ENCODE data around the gene PBX3. TPM values are rescaled to one million over a fixed set of nuclear protein-coding genes. Genes with fewer than 3 reads are reported as not detected.

PBX3 gene
- total RNA-seq, 1 donor = 38.1 TPM

DNA sequence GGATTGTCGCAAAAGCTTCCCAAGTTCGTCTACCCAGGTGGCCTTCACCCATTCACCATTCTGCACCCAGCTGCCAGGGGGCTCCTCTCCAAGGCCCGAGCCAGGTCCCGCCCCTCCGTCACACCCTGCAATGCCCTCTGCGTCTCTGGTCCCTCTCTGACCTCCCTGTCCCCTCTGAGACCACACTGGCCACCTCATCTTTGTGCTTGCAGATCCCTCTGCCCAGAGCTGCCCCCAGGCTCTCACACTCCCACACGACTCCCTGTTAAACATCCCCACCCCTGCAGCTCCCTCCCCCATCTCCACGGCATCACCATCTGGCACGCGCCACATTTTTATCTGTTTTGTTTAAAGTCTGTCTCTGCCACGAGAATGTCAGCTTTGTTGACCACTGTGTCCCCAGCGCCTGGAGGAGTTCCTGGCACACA lies 243.6 kb downstream of the PBX3 start:
- no peaks in the 10 kb centered on the region for H3K9me3 ChIP-seq (ENCODE audit: low read depth, low read length)
- H3K4me3 ChIP-seq (ENCODE audit: low read length) = no peak overlapping the region
- no peaks in the 10 kb centered on the region for H3K27me3 ChIP-seq (ENCODE audit: insufficient read depth, low read length)
- no peaks in the 10 kb centered on the region for H3K4me1 ChIP-seq (ENCODE audit: insufficient read depth, low read length)

DNA sequence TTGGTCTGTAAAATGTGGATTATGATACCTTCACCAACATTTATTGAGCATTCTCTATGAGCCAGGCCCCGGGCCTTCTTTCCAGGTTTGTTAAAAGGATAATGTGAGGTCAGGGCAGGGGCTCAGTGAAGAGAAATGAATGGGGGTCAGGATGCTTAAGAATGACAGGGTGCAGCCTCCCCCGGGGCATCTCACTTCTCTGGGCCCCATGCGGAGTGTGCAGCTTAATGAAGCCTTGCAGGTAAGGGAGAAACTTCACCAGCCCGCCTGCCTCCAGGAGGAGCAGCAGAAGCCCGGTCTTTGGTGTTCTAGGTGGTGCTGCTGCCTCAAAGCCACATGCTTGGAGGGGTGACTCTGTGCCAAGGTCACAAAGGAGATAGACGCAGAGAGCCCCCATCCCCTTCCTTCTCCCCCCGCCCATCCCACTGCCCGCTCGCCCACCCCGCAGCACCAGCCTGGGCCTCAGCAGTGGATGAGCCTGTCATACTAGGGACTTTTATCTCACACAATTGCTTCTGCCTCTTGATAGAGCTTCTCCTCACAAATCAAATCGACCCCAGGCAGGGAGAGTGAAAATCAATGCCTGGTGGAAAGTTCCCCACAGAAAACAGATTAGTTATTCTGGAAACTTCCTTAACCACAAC lies 244.8 kb downstream of the PBX3 start:
- Histone ChIP-seq H3K4me1 (ENCODE audit: insufficient read depth, low read length) (no peaks in the 10 kb centered on the region), H3K9me3 (ENCODE audit: low read depth, low read length) (no peaks in the 10 kb centered on the region), H3K4me3 (ENCODE audit: low read length) (no peak overlapping the region), H3K27me3 (ENCODE audit: insufficient read depth, low read length) (no peaks in the 10 kb centered on the region)

DNA sequence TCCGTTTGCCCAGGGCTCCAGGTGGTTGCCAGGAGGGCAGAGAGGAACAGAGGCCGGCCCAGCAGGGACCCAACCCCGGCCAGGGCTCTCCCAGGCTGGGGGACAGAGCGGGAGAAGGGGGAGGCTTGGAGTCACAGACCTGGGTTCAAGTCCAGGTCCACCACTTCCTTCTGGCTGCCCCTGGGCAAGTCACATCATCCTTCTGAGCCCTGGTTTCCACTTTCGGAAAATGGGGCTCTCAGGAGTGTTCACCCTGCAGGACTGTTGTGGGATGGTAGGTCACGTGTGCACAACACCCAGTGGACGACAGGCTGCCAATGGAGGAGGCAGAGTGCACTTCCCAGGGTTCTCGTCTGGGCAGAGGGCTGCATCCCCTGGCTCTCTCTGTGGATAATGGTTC lies 245.4 kb downstream of the PBX3 start:
- Histone ChIP-seq H3K9me3 (ENCODE audit: low read depth, low read length) (no peaks in the 10 kb centered on the region), H3K4me1 (ENCODE audit: insufficient read depth, low read length) (no peaks in the 10 kb centered on the region), H3K4me3 (ENCODE audit: low read length) (no peak overlapping the region), H3K27me3 (ENCODE audit: insufficient read depth, low read length) (no peaks in the 10 kb centered on the region)

DNA sequence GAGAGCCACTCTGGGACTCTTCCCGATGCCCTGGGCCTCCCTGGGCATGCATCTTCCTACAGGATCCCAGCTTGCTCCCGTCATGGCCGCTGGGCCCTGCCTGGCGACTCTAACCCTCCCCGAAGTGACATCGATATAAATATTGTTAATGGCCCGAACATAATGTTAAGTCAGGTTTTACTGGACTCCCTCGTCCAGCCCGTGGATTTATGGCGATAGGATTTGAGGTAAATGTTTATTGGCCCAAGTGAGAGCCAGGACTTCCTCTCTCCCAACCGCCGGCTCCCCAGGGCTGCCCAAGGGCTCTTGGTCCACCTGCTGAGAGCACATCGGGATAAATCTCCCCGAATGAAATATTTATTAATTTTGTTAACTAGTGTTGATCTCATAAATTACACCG lies 246.3 kb downstream of the PBX3 start:
- H3K27me3 ChIP-seq (ENCODE audit: insufficient read depth, low read length) = no peaks in the 10 kb centered on the region
- H3K4me3 ChIP-seq (ENCODE audit: low read length) = no peak overlapping the region
- no peaks in the 10 kb centered on the region for H3K4me1 ChIP-seq (ENCODE audit: insufficient read depth, low read length)
- no peaks in the 10 kb centered on the region for H3K9me3 ChIP-seq (ENCODE audit: low read depth, low read length)

DNA sequence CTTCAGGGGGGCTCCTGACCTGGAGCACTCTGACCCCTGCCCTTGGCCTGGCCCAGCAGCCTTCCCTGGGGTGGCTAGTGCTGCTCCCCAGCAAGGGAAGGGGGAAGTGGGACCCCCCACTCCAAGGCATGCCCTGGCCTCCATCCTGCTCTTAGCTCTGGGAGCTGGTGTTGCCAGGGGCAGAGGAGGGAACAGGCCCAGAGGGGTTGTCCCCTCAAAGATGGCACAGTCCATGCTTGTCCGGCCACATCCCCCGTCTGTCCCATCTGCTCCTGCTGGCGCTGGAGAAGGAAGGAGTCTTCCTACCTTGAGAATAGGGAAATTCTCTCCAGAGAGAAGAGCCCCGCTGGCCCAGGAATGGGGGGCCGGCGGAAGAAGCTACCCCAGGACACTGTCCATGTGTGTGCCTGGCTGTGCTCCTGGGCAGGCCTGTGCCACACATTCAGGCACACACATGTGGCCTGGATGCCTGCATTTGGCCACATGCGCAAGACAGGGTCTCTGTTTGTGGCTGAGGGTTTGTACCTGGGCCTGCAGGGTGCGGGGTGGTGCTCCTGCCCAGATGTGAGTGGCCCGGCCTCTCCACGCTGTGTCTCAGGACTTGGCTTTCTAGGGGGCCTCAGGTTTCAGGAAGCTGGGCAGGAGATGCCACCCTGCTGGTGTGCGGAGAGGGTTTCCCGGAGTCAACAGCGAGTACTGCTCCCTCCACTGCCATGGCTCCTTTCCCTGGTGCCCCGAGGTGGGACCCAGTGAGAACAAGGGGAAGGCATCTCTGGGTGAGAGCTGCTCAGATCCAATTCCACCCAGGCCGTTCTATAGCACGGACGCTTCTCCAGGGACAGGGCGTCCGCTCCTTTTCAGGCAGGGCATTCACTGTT lies 247.1 kb downstream of the PBX3 start:
- no peaks in the 10 kb centered on the region for H3K27me3 ChIP-seq (ENCODE audit: insufficient read depth, low read length)
- no peak overlapping the region for H3K4me3 ChIP-seq (ENCODE audit: low read length)
- H3K9me3 ChIP-seq (ENCODE audit: low read depth, low read length) = no peaks in the 10 kb centered on the region

DNA sequence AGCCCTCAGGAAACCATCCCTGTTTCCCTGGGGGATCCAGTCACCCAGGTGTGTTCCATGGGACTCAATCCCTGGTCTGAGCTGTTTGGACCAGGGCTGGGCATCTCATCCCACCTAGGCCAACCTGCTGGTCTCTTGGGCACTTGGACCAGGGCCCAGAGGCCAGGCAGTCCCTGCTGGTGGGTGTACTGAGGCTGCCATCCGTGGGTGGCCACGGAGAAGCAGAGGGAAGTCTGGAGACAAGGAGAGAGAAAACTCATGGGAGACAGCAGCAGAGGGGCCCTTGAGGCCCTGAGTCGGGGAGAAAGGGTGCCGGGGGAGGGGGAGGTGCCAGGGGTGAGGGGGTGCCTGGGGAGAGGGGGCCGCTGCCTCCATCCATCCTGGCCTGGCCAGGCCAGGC lies 247.8 kb downstream of the PBX3 start:
- Histone ChIP-seq H3K27me3 (ENCODE audit: insufficient read depth, low read length) (no peaks in the 10 kb centered on the region), H3K4me3 (ENCODE audit: low read length) (no peak overlapping the region), H3K9me3 (ENCODE audit: low read depth, low read length) (no peaks in the 10 kb centered on the region), H3K4me1 (ENCODE audit: insufficient read depth, low read length) (no peaks in the 10 kb centered on the region)

More for the DNA sequence above, 247.1 kb downstream of the PBX3 start:
- no peaks in the 10 kb centered on the region for H3K4me1 ChIP-seq (ENCODE audit: insufficient read depth, low read length)

GRCh38 chr9:125995706-125996105 lies 248.5 kb downstream of the PBX3 start:
- H3K4me1 ChIP-seq (ENCODE audit: insufficient read depth, low read length) = no peaks in the 10 kb centered on the region
- H3K9me3 ChIP-seq (ENCODE audit: low read depth, low read length) = no peaks in the 10 kb centered on the region
- H3K4me3 ChIP-seq (ENCODE audit: low read length) = no peak overlapping the region
- H3K27me3 ChIP-seq (ENCODE audit: insufficient read depth, low read length) = no peaks in the 10 kb centered on the region

- Histone ChIP-seq H3K27me3 (ENCODE audit: insufficient read depth, low read length) (no peaks in the 10 kb centered on the region), H3K4me3 (ENCODE audit: low read length) (no peak overlapping the region), H3K9me3 (ENCODE audit: low read depth, low read length) (no peaks in the 10 kb centered on the region), H3K4me1 (ENCODE audit: insufficient read depth, low read length) (no peaks in the 10 kb centered on the region)
Measured at GRCh38 chr9:125996791-125997190, 249.6 kb downstream of the PBX3 start.

GRCh38 chr9:125997196-125997823 lies 250.1 kb downstream of the PBX3 start:
- H3K27me3 ChIP-seq (ENCODE audit: insufficient read depth, low read length) = no peaks in the 10 kb centered on the region
- no peaks in the 10 kb centered on the region for H3K9me3 ChIP-seq (ENCODE audit: low read depth, low read length)
- H3K4me3 ChIP-seq (ENCODE audit: low read length) = no peak overlapping the region
- H3K4me1 ChIP-seq (ENCODE audit: insufficient read depth, low read length) = no peaks in the 10 kb centered on the region

GRCh38 chr9:125998837-125999503 lies 251.8 kb downstream of the PBX3 start:
- no peaks in the 10 kb centered on the region for H3K27me3 ChIP-seq (ENCODE audit: insufficient read depth, low read length)
- no peak overlapping the region for H3K4me3 ChIP-seq (ENCODE audit: low read length)
- no peaks in the 10 kb centered on the region for H3K4me1 ChIP-seq (ENCODE audit: insufficient read depth, low read length)
- H3K9me3 ChIP-seq (ENCODE audit: low read depth, low read length) = no peaks in the 10 kb centered on the region

DNA sequence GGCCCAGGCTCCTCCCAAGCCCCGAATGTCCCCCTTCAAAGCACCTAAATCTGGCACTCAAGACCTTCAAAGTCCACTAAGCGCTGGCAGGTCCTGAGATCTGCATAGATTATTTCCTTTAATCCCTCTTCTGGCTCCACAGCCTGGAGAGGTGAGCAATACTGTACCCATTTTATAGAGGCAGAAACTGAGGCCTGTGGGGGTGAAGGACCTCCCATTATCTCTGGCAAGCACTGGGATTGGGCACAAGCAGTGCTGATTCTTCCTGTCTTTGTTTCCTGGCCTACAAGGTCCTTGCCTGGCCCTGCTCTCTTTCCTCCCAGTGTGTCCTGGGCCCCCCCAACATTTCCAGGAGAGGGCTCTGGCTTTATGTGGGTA lies 252.3 kb downstream of the PBX3 start:
- Histone ChIP-seq H3K9me3 (ENCODE audit: low read depth, low read length) (no peaks in the 10 kb centered on the region), H3K27me3 (ENCODE audit: insufficient read depth, low read length) (no peaks in the 10 kb centered on the region), H3K4me3 (ENCODE audit: low read length) (no peak overlapping the region)

GRCh38 chr9:126000256-126000655 lies 253.1 kb downstream of the PBX3 start:
- Histone ChIP-seq H3K4me1 (ENCODE audit: insufficient read depth, low read length) (no peaks in the 10 kb centered on the region), H3K9me3 (ENCODE audit: low read depth, low read length) (no peaks in the 10 kb centered on the region), H3K4me3 (ENCODE audit: low read length) (no peak overlapping the region), H3K27me3 (ENCODE audit: insufficient read depth, low read length) (no peaks in the 10 kb centered on the region)

More for the DNA sequence above, 252.3 kb downstream of the PBX3 start:
- no peaks in the 10 kb centered on the region for H3K4me1 ChIP-seq (ENCODE audit: insufficient read depth, low read length)

DNA sequence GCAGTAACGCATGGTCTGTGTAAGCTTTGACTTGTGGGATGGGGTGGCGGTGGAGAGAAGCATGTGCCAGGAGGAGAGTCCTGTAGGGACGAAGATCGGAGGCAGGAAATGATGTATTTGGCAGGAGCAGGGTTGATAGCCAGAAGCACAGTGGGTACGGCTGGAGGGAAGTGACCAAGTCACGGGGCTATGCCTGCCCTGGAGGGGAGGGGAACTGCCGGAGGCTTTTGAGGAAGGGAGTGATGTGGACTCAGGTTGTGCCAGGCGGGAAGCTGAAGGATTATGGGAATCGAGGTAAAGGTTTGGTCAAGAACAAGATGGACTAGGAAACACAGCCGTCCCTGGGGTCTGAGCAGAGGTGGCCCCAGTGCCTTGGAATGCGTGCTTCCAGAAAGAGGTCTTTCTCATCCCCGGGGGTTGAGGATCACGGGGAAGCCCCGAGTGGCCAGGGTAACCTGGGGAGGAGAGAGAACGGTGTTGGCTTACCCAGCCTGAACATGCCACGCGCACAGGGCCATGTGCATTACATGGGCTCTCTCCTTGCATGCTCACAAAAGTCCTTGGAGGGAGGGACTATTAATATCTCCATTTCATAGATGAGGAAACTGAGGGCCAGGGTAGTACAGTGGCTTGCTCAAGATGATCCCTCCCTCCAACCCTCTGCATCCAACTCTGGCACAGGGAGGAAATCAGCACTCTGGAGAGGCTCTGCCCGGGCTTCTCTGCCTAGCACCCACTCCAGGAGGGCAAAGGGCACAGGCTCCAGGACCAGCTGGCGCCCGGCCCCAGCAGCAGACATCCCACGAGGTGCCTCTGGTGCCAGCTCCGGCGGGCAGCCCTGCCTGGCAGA lies 253.8 kb downstream of the PBX3 start:
- H3K27me3 ChIP-seq (ENCODE audit: insufficient read depth, low read length) = no peaks in the 10 kb centered on the region
- no peaks in the 10 kb centered on the region for H3K4me1 ChIP-seq (ENCODE audit: insufficient read depth, low read length)
- no peaks in the 10 kb centered on the region for H3K9me3 ChIP-seq (ENCODE audit: low read depth, low read length)
- no peak overlapping the region for H3K4me3 ChIP-seq (ENCODE audit: low read length)

- no peaks in the 10 kb centered on the region for H3K9me3 ChIP-seq (ENCODE audit: low read depth, low read length)
- no peak overlapping the region for H3K4me3 ChIP-seq (ENCODE audit: low read length)
- no peaks in the 10 kb centered on the region for H3K4me1 ChIP-seq (ENCODE audit: insufficient read depth, low read length)
- H3K27me3 ChIP-seq (ENCODE audit: insufficient read depth, low read length) = no peaks in the 10 kb centered on the region
Measured at GRCh38 chr9:126001581-126002225, 254.5 kb downstream of the PBX3 start.

All from mononuclear cell (primary cell).